Panc1 (cell line): Measurements from ENCODE around the gene MAP4K2. TPM values are rescaled to one million over a fixed set of nuclear protein-coding genes. Genes with fewer than 3 reads are reported as not detected.
"Not testable (repeated sequence)": the region's sequence is repeated elsewhere in the genome, so short reads cannot be mapped to it uniquely, and the experiment has no call there.

Source experiments
- ATAC-seq: fragments of 200-7000 bp; cut with Tn5 transposase; 2 replicates; pipeline ENCODE4 v1.9.1; 2020; ENCODE audit warnings: mild to moderate bottlenecking, moderate library complexity
- BruUV-seq: library from RNA; stranded (reverse); fragments of 400-500 nt; replicated peaks from 2 replicates; lab custom pipeline; 2021; lab: Mats Ljungman, UMichigan
- CTCF ChIA-PET: fragments of 300-600 bp; sonication (Branson Sonifier 250); formaldehyde crosslinking; loops from one replicate; lab custom pipeline; 2022; ENCODE audit warnings: antibody characterized with exemption; lab: Charles Lee
- POLR2A ChIA-PET: fragments of 300-600 bp; sonication (Branson Sonifier 250); formaldehyde crosslinking; loops from one replicate; lab custom pipeline; 2022; ENCODE audit warnings: antibody characterized with exemption; lab: Charles Lee
- DNase-seq: peaks from one replicate; pipeline ENCODE4 v3.0.0-alpha.2; 2010; ENCODE audit warnings: low read depth, low spot score
- H3K27ac ChIP-seq: 2 replicates; pipeline ENCODE4 v1.5.1; 2011; ENCODE audit warnings: mild to moderate bottlenecking, low read length, inconsistent platforms
- H3K27me3 ChIP-seq: fragments of 200-500 bp; sonication (Bioruptor generic); 2 replicates; pipeline ENCODE4 v1.6.0; 2014; ENCODE audit warnings: low read length, inconsistent platforms; ENCODE audit not compliant: control insufficient read depth, insufficient read depth
- H3K36me3 ChIP-seq: fragments of 200-500 bp; sonication (Bioruptor generic); 2 replicates; pipeline ENCODE4 v1.5.1; 2014; ENCODE audit warnings: inconsistent platforms, mild to moderate bottlenecking, low read length, moderate library complexity; ENCODE audit not compliant: control insufficient read depth, insufficient read depth
- H3K4me1 ChIP-seq: 2 replicates; pipeline ENCODE4 v1.5.1; 2011; ENCODE audit warnings: inconsistent platforms, mild to moderate bottlenecking, low read length, moderate library complexity; ENCODE audit not compliant: control insufficient read depth, insufficient read depth
- H3K4me3 ChIP-seq, 2 experiments: 2 replicates each; pipeline ENCODE4 v1.5.1; 2011 to 2012; ENCODE audit warnings: low read depth in 2 of 2, low read length in 2 of 2, mild to moderate bottlenecking in 2 of 2, inconsistent platforms in 1 of 2, moderate library complexity in 1 of 2
- H3K9me3 ChIP-seq: fragments of 200-500 bp; sonication (Bioruptor generic); 2 replicates; pipeline ENCODE4 v1.5.1; 2014; ENCODE audit warnings: low read depth, mild to moderate bottlenecking, inconsistent platforms, low read length, moderate library complexity; ENCODE audit not compliant: control insufficient read depth, insufficient read depth
- CTCF ChIP-seq: fragments of 450-650 bp; IDR thresholded peaks from 2 replicates; pipeline ENCODE4 v1.5.1; 2017; ENCODE audit warnings: mild to moderate bottlenecking
- REST ChIP-seq, 2 experiments: IDR thresholded peaks; 2 replicates each; pipeline ENCODE4 v1.6.1; 2011 to 2012; ENCODE audit warnings: low read depth in 2 of 2, control low read depth in 1 of 2, low read length in 1 of 2, mild to moderate bottlenecking in 1 of 2, moderate library complexity in 1 of 2; ENCODE audit not compliant: insufficient read depth in 1 of 2
- TCF7L2 ChIP-seq: IDR thresholded peaks from 2 replicates; pipeline ENCODE4 v1.6.1; 2011; ENCODE audit warnings: mild to moderate bottlenecking, low read depth, low read length, inconsistent platforms
- in situ Hi-C: cut with HindIII; loops from 2 replicates; pipeline ENCODE4 v1.10.0; 2016; ENCODE audit warnings: low sequenced_read_pairs, low pct_unique_long_range_greater_than_20kb
- intact Hi-C: fragments of 100-400 bp; cut with micrococcal nuclease; formaldehyde crosslinking; loops from one replicate; pipeline ENCODE4 v1.10.0; 2022; ENCODE audit not compliant: unreplicated experiment
- total RNA-seq: library from RNA; stranded (reverse); gene quantifications from one replicate; pipeline ENCODE4 v1.2.1, GENCODE V29; 2021; ENCODE audit not compliant: unreplicated experiment

The MAP4K2 gene
- total RNA-seq, 1 experiment from 2014 or later = 46.4 TPM

- H3K9me3 ChIP-seq = no peaks in the 10 kb centered on the region
- in situ Hi-C loops = no loop called here
- peaks cover 63% of the 10 kb centered on the region for H3K4me1 ChIP-seq
- POLR2A ChIA-PET = interaction anchor here (1.3 kb wide), 1 partner anchor 30 kb away, joined by 4 read pairs; no protein-coding TSS in a partner anchor
- intact Hi-C loops = loop anchor here (2.0 to 10.0 kb wide), 4 partner anchors 48 to 268 kb away; partner anchors contain the start of genes BATF2, SNX15, TM7SF2 and ZNHIT2
- BruUV-seq = no TSS peak
- DNase-seq = peak; percentile 76
- no peak overlapping the region for H3K4me3 ChIP-seq
- H3K27ac ChIP-seq = peak overlapping the region; percentile 81
- CTCF ChIA-PET = interaction anchor here (0.6 to 3.2 kb wide), 11 partner anchors 12 to 361 kb away, joined by 3 to 16 read pairs (median 5); partner anchors contain the start of gene EHD1
- ATAC-seq = peak; percentile 83
- H3K27me3 ChIP-seq = no peaks in the 10 kb centered on the region
- H3K36me3 ChIP-seq = no peaks in the 10 kb centered on the region; the same call in 1 of the 2 replicates
- TF ChIP-seq REST (IDR thresholded peaks at IDR 0.05; ENCODE audit: insufficient read depth in 1 of 2, low read depth in 2 of 2, low read length in 1 of 2) (0 out of 4 replicates have a peak, but pooled peaks of 1 of the 2 experiments have one; percentile 33), CTCF (peak; percentile 99), TCF7L2 (no peak)
Observed at GRCh38 chr11:64846998-64847666, 44.1 kb upstream of the MAP4K2 start.

- H3K9me3 ChIP-seq, H3K27me3 ChIP-seq, BruUV-seq, in situ Hi-C loops, H3K36me3 ChIP-seq, DNase-seq, H3K4me3 ChIP-seq, POLR2A ChIA-PET, ATAC-seq: not testable (repeated sequence)
- Histone ChIP-seq H3K4me1 (peaks cover 51% of the 10 kb centered on the region), H3K27ac (peak overlapping the region; percentile 7; the same call in 1 of the 2 replicates)
- intact Hi-C loops = loop anchor here (2.0 to 10.0 kb wide), 4 partner anchors 49 to 269 kb away; partner anchors contain the start of genes BATF2, SNX15, TM7SF2 and ZNHIT2
- CTCF ChIA-PET = interaction anchor here (1.3 kb wide), 1 partner anchor 151 kb away, joined by 6 read pairs; the partner anchor contains the start of gene BATF2
Observed at GRCh38 chr11:64845776-64846129, 42.7 kb upstream of the MAP4K2 start.
